Esophagus squamous epithelium (tissue), 4 donors: Measurements from ENCODE around the gene C1QTNF6.

ENCODE experiments used
- CTCF ChIP-seq, 6 experiments: fragments of 450-650 bp in 4 of 6; fragments of 200-600 bp in 2 of 6; sonication (generic) in 2 of 6; IDR thresholded peaks; one replicate each; pipeline ENCODE4 v1.5.1; 2016 to 2019; ENCODE audit warnings: antibody characterized with exemption in 6 of 6, mild to moderate bottlenecking in 4 of 6, moderate library complexity in 4 of 6
- POLR2A ChIP-seq, 4 donors: fragments of 450-650 bp; IDR thresholded peaks; one replicate each; pipeline ENCODE4 v1.6.1; 2017; ENCODE audit warnings: antibody characterized with exemption in 4 of 4, mild to moderate bottlenecking in 4 of 4, moderate library complexity in 3 of 4

- no peak for TF ChIP-seq CTCF (IDR thresholded peaks at IDR 0.05)
- no peak for TF ChIP-seq POLR2A (IDR thresholded peaks at IDR 0.05)
These were observed 11.5 kb downstream of the C1QTNF6 start for GRCh38 chr22:37176464-37177061.
